ENCODE measurements around the gene SLC27A3. TPM values are rescaled to one million over a fixed set of nuclear protein-coding genes. Genes with fewer than 3 reads are reported as not detected.
A peak's percentile ranks its signal among the peaks of the same experiment; 100 is the strongest.

Gene SLC27A3
- total RNA-seq, 4 donors from 2014 or later, result 15.2 to 159 (median 26.2) TPM

GRCh38 chr1:153752571-153753195 is 22.5 kb upstream of the SLC27A3 start:
- H3K27me3 ChIP-seq, result no peaks in the 10 kb centered on the region
- 95 to 97% methylated on average over 6 to 8 of the region's 8 CpGs for WGBS, 2 donors (ENCODE audit: low coverage in 1 of 2)
- peak overlapping the region in 2 of 4 donors; percentile 38 to 51 for H3K27ac ChIP-seq
- no peak overlapping the region for H3K4me3 ChIP-seq
- peaks cover 9 to 34% (median 15%) of the 10 kb centered on the region in 4 donors for H3K4me1 ChIP-seq
- in situ Hi-C loops (cut with MboI; ENCODE audit: low pct_ligation_motif_present in 1 of 4, low pct_unique_long_range_greater_than_20kb in 1 of 4, low sequenced_read_pairs in 3 of 4) (no loop called here), intact Hi-C loops (cut with DNase I; ENCODE audit: low total_unique reads) (no loop called here)
- H3K9me3 ChIP-seq, result no peaks in the 10 kb centered on the region
- TF ChIP-seq POLR2AphosphoS5 (IDR thresholded peaks at IDR 0.05), result no peak
- TF ChIP-seq EP300 (IDR thresholded peaks at IDR 0.05; ENCODE audit: low read depth), result no peak
- no peak for TF ChIP-seq POLR2A (IDR thresholded peaks at IDR 0.05)
- H3K36me3 ChIP-seq, result peaks cover 0 to 30% (median 5%) of the 10 kb centered on the region in 4 donors
- DNase-seq, result no peak

DNA sequence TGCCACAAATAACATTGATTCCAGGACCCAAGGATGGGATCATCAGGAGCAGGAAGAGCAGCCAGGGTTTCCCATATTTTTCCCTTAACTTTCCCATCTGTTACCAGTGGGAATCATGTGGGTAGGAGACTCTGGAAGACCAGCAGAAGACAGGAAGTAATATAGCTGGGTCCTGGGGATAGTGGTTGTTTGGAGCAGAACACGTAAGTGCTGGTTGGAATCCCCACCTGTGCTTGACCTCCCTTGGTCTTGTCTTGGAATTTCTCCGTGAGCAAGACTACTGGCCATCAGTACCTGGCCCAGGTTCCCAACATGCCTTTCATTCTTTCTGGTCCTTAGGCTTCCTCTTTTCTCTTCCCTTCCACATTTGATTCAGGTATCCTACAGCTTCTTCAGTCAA is 20.9 kb upstream of the SLC27A3 start:
- intact Hi-C loops (cut with DNase I; ENCODE audit: low total_unique reads), result no loop called here
- H3K27me3 ChIP-seq, result no peaks in the 10 kb centered on the region
- TF ChIP-seq EP300 (IDR thresholded peaks at IDR 0.05; ENCODE audit: low read depth) (no peak), POLR2AphosphoS5 (IDR thresholded peaks at IDR 0.05) (no peak), POLR2A (IDR thresholded peaks at IDR 0.05) (no peak), CTCF (IDR thresholded peaks at IDR 0.05) (no peak)
- H3K36me3 ChIP-seq, result peaks cover 0 to 37% (median 8%) of the 10 kb centered on the region in 4 donors
- no peak overlapping the region for H3K27ac ChIP-seq
- no peaks in the 10 kb centered on the region for H3K9me3 ChIP-seq
- H3K4me1 ChIP-seq, result peaks cover 9 to 29% (median 15%) of the 10 kb centered on the region in 4 donors
- WGBS, 2 donors (ENCODE audit: low coverage in 1 of 2), result 93 to 100% methylated on average over 2 of the region's 2 CpGs
- H3K4me3 ChIP-seq, result no peak overlapping the region
- no peak for DNase-seq
- in situ Hi-C loops (cut with MboI; ENCODE audit: low pct_ligation_motif_present in 1 of 4, low pct_unique_long_range_greater_than_20kb in 1 of 4, low sequenced_read_pairs in 3 of 4), result no loop called here

- TF ChIP-seq CTCF (IDR thresholded peaks at IDR 0.05) (no peak), POLR2A (IDR thresholded peaks at IDR 0.05) (no peak), POLR2AphosphoS5 (IDR thresholded peaks at IDR 0.05) (no peak), EP300 (IDR thresholded peaks at IDR 0.05; ENCODE audit: low read depth) (no peak)
- no peak overlapping the region for H3K4me3 ChIP-seq
- WGBS, 2 donors (ENCODE audit: low coverage in 1 of 2), result 90 to 96% methylated on average over 4 of the region's 4 CpGs
- intact Hi-C loops (cut with DNase I; ENCODE audit: low total_unique reads) (no loop called here), in situ Hi-C loops (cut with MboI; ENCODE audit: low pct_ligation_motif_present in 1 of 4, low pct_unique_long_range_greater_than_20kb in 1 of 4, low sequenced_read_pairs in 3 of 4) (no loop called here)
- H3K9me3 ChIP-seq, result no peaks in the 10 kb centered on the region
- no peak for DNase-seq
- no peaks in the 10 kb centered on the region for H3K27me3 ChIP-seq
- no peak overlapping the region for H3K27ac ChIP-seq
- H3K36me3 ChIP-seq, result peaks cover 0 to 42% (median 15%) of the 10 kb centered on the region in 4 donors
- peaks cover 0 to 13% (median 0%) of the 10 kb centered on the region in 4 donors for H3K4me1 ChIP-seq
Observed at GRCh38 chr1:153760440-153760839, 14.8 kb upstream of the SLC27A3 start.

GRCh38 chr1:153763365-153764225 is 11.6 kb upstream of the SLC27A3 start:
- peak overlapping the region in 3 of 4 donors; percentile 30 to 40 (median 36) for H3K27ac ChIP-seq
- peaks cover 0 to 27% (median 12%) of the 10 kb centered on the region in 4 donors for H3K4me1 ChIP-seq
- no peaks in the 10 kb centered on the region for H3K9me3 ChIP-seq
- in situ Hi-C loops (cut with MboI; ENCODE audit: low pct_ligation_motif_present in 1 of 4, low pct_unique_long_range_greater_than_20kb in 1 of 4, low sequenced_read_pairs in 3 of 4) (no loop called here), intact Hi-C loops (cut with DNase I; ENCODE audit: low total_unique reads) (no loop called here)
- WGBS, 2 donors (ENCODE audit: low coverage in 1 of 2), result 55 to 60% methylated on average over 1 to 7 of the region's 7 CpGs
- peaks cover 0 to 25% (median 9%) of the 10 kb centered on the region in 4 donors for H3K36me3 ChIP-seq
- H3K4me3 ChIP-seq, result no peak overlapping the region
- H3K27me3 ChIP-seq, result no peaks in the 10 kb centered on the region
- no peak for DNase-seq
- TF ChIP-seq CTCF (IDR thresholded peaks at IDR 0.05), result no peak
